HG02623 (cell line): ENCODE data around the gene STARD10.
A peak's percentile ranks its signal among the peaks of the same experiment; 100 is the strongest.
"Not testable (repeated sequence)": the region's sequence is repeated elsewhere in the genome, so short reads cannot be mapped to it uniquely, and the experiment has no call there.

ENCODE experiments used
- ATAC-seq: cut with Tn5 transposase; IDR thresholded peaks from one replicate; pipeline ENCODE4 v1.9.1; 2021; ENCODE audit warnings: moderate library complexity; ENCODE audit not compliant: unreplicated experiment

STARD10 gene, protein sequence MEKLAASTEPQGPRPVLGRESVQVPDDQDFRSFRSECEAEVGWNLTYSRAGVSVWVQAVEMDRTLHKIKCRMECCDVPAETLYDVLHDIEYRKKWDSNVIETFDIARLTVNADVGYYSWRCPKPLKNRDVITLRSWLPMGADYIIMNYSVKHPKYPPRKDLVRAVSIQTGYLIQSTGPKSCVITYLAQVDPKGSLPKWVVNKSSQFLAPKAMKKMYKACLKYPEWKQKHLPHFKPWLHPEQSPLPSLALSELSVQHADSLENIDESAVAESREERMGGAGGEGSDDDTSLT

DNA sequence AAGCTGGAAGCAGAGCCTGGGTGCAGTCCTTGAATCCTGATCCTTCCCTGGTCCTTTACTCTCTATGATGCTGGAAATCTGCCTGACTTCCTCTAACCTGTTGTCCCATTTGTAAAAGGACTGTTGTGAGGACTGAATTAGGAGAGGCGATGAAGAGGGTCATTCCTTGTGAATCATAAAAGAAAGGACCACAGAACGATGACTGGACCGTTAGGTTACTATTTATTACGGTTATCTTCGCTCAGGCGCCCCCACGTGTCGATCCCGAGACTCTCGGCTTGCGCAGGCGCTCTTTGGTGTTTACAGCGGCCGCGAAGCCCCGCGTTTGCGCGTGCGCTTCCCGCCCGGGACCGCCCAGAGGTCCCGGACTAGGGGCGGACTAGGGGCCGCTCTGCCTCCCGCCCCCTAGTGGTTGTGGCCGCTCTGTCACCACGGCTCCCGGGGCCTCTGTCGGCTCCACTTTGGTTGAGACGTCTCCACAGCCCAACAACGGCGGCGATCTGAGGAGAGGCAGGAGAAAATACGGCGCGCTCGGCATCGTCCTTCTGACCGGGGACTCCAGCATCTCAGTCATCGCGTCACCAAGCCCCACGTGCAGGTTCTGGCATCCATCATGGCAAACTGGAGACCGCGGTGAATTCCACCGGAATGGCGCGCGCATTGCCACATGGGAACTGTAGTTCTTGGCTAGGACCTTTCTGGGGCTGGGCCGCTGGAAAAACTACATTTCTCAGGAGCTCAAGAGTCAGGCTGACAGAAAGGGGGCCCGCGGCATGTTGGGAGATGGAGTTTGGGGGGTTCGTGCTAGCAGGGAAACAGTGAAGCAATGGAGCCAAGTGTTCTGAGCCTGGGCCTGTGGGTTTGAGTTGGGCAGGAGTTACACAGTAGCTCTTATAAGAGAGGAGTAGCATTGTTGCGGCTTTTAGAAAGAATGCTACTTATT lies at the start of gene STARD10:
Gene STARD10, minus strand, starts transcription at position 623 of the 943 bp plus-strand sequence. CDS start 12,866 bp downstream, outside the sequence.
- peak; percentile 86 for ATAC-seq

DNA sequence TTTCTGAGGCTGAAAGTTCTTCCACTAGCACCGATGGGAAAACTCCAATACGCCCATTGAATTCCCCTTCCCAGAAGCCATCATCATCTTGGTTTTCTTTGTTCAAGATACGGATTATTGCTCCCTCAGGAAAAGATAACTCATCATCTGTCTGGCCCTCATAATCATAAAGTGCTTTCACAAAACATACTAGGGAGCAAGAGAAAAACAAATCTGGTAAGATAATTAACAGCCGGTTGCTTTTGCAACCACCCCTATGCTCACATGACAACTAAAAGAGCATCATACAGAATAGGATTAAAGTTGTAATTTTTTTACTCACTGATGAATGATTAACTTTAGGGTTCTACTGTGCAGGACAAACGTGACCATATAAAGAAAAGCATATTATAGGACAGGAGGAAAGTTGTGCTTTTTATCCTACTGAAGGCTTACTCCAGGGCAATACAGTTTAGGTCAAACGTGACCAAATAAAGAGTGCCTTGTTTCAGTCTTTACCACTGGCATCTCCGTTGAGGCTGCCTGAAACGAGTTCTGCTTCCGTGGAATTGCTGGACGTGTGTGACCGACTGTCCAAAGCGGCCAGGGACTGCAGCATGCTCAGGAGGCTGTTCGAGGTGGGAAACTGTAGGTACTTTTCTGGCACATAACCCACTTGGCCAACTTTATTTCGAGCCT lies 48.9 kb upstream of the STARD10 start:
- no peak for ATAC-seq

DNA sequence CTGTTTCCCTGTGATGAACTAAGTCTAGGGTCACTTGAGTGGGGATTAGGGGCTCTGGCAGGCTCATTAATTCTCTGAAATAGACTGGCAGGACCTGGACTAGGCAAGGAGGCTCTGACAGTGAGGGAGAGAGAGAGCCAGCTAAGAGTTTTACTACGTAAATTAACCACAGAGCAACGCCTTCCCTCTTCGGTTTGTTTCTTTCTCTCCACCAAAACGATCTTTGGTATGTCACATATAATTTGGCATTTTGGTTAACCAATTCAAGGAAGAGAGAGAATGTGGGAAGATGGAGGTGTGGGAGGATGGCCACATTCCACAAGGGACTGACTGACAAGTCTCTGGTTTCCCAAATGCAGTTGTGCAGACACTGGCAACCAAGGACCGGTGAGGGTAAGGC lies 48.3 kb upstream of the STARD10 start:
- no peak for ATAC-seq

DNA sequence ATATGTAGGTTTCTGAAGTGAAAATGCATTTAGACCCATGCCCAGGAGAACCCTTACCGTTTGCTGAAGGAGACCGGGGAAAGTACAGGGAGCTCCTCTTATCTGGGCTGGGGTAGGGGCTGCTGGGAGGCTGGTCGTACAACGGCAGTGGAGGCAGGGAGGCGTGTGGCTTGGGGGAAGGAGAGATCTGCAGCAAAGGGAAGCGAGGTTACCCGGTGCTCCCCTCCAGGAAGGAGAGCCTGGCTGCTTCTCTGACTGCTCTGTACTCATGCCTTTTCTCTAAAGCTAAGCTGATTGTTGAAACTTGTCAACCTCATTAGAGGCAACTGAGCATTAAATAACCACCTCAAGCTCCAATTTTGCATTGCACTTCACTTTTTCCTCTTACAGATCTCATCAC lies 47.5 kb upstream of the STARD10 start:
- ATAC-seq: no peak

DNA sequence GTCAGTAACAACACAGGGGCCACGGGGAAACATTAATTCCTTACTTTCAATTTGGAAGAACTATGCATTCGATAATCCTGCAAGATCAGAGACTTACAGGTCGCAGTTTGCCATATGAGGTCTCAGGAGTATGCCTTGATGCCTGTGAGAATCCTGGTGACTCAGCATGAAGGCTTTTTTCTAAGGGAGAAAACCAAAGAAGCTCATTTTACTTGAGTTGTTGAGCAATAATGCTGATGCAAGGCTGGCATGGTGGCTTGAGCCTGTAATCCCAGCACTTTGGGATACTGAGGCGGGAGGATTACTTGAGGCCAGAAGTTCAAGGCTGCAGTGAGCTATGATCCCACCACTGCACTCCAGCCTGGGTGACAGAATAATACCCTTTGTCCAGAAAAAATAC lies 46.9 kb upstream of the STARD10 start:
- ATAC-seq: no peak

DNA sequence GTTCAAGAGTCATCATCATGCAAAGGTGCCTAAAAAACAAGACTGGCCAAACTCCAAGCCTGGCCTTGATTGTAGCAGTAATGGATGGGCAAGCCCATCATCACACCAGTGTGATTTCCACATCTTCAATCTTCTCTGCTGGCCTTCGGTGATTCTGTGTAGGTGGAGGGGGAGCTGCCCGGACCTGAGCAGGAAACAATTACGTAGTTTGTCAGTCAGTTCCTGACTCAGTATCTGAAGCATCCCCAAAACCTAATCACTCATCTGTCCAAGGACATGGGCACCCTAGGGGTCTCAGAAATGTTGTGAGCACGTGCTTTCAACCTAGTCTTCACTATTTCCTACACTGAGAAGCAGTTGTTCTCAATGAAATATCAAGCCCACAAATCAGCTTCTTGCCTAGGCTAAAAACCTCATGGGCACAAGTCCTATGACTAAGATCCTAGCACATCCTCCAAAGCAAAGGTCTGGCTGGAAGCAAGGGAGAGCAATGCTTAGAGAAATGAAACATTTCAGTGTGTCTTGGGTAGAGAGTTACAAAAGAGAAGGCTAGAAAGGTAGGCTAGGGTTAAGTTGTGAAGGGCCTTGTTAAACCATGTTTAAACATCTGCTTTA lies 45.0 kb upstream of the STARD10 start:
- ATAC-seq: no peak

DNA sequence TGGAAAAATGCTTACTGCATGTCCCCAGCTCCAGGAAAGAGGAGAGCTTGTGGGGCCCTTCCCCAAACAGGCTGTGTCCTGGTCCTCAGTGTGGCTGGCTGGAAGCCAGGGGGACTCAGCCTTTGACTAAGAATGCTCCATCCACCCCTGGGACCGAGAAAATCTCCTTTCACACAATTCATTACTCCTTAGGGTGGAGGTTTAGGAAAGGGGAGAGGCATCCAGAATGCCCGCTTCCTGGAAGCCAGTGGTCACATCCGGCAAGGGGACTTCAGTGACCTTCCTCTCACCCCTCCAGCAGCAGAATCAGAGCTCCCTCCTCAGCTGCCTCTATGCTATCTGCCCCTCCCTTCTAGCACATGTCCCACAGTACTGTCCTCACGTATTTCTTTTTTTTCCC lies 42.3 kb upstream of the STARD10 start:
- no peak for ATAC-seq

DNA sequence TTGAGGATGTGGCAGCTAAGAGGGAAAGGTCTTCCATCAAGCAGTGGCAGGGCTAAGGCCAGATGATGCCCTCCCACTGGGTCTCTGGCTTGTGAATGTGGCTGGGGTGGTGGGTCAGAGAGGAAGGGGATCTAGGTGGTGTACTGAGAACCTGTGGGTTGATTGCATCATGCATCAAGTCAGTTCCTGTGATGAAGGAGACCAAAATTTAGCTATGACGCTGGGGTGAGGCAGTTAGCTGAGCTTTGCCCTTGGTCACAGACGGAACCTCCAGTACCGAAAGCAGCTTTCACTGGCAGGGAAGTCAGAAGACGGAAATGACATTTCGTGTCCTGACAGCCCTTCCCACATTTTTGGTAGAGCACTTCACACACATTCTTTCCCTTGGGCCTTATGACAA lies 41.1 kb upstream of the STARD10 start:
- ATAC-seq: no peak

DNA sequence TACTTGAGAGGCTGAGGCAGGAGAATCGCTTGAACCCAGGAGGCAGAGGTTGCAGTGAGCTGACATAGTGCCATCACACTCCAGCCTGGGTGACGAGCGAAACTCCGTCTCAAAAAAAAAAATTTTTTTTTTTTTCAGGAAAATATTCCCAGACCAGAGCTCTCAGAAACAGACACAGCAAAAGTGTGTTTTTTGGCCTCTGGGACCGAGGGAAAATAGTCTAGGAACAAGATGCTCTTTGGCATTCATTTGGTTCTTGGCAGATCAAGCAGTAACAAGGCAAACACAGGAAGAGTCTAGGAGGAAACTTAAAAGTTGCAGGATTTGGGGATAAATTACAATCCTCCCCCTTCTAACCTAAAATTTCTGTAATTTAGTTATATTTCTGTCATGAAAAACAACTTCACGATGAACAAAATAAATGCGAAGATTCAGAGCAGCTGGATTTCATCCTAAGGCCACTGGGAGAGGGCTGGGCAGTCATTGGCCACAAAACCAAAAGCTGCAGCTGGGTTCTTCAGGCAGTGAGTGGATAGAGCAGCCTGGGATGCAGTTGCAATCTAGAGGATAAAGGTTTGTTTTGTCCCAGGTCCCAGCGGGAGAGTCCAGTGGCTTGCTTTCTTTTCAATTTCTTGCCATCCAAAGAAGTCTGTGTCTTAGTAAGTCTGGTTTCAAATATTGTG lies 40.1 kb upstream of the STARD10 start:
- no peak for ATAC-seq

DNA sequence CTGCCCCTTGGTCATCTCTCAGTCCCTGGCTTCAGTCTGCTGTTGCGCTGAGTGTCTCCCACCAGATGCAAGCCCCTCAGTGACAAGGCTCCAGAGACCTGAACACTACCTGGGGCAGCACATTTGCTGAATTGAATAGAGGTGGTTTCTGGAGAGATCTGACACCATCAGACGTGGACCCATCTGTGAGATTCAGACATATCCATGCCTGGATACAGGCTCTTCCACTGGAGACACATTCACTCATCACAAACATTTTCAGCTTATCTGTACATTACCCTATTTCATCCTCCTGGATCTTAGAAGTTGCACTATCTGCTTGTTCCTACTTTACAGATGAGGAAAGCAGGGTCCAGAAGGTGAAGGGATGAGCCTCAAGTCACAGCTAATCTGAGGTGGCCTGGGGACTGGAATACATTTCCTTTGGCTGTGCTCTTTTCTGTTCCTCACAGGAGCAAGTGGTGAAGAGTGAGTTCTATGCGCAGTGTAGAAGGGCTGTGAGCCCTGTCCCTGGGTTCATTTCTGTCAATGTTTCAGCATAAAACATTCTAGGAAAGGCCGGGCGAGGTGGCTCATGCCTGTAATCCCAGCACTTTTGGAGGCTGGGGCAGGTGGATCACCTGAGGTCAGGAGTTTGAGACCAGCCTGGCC lies 39.4 kb upstream of the STARD10 start:
- no peak for ATAC-seq

DNA sequence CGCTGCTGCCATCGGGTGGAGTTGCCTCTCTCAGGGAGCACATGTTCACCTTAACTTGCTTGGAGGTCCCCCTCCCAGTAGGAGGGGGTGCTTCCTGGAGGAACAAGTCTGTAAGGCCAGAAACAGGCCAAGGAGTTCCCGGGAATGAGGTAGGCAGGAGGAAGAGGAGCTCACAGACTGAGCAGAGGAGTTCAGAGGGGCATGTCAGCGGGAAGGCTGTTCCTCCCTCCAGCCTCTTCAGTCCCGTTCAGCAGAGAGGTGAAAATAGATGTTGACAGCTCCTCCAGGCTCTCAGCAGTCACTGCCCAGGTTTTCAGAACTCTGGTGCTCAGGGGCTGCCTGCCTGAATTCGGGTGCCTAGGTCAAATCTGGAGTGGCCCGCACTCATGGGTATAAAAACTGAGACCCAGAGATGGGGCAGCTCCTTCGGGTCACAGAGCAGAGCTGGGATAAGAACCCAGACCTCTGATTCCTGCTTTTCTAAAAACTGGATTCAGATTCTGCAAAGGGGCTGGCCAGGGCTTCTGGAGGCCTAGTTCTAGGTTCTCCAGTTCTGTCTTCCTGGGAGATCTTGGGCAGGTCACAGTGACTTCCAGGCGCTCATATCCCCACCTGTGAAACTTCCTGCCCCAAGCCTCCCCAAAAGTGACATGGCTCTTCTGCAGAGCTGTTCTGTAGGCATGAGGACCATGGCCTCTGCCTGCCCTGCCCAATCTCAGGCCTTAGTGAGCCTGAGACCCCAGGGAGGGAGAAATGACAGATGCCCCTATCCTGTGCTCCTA lies 38.6 kb upstream of the STARD10 start:
- no peak for ATAC-seq

DNA sequence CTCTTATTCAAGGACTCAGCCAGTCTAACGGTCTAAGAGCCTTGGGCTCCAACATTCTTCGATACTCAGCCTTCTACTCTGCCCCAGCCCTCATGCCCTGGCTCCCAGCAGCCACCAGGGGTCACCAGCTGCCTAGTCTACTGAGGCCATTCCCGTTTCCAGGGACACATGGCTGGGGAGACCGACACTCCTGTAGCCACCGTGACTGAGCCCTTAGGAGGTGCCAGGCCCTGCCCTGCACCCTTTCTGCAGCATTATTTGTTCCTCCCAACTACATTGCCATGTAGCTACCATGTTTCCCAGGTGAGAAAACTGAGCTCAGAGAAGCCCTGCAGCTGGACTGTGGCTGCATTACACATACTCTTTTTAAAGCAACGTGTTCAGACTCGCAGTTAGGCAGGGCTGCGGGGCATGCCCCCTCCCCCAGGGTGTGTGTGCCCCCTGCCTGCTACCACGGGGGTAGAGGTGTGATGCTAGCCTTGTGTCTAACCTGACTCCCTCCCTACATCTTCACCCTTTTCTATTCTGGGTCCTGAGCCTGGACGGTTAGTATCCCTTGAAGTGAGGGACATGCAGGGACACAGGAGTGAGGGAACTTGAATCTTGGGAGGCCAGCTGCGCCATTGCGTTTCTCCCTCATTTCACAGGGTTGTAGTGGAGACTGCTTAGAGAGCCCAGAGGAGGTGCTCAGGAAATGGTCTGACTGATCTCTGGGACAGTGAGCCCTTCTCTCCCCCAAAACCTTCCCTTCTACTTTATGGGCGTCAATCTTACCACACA lies 37.9 kb upstream of the STARD10 start:
- no peak for ATAC-seq

DNA sequence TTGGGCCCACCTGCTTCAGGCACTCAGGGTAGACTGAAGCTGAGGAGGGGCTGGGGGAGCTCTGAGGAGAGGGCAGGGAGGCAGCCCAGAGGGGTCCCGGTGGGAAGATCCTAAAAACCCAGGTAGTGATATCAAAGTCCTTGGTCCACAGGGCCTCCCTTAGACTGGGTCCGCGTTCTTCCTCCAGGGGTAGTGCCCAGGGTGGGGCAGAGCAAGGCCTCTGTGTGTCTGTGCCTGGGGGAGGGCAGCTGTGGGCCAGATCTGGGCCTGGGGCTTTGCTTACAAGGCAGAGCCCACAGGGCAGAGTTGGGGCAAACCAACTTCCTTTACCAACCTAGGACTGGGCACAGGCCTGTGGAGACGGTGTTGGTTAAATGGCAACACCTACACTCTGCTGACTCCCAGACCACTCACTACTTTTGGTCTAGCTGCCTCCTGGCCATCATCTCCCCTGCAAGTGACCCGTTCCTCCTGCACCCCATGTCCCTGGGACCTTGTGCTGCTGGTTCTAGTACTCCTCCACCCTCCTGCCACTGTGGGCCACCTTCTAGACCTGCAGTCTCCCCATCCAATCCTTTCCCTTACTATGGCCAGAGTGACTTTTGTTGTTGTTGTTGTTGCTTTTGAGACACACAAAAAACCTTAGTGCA lies 36.2 kb upstream of the STARD10 start:
- no peak for ATAC-seq

DNA sequence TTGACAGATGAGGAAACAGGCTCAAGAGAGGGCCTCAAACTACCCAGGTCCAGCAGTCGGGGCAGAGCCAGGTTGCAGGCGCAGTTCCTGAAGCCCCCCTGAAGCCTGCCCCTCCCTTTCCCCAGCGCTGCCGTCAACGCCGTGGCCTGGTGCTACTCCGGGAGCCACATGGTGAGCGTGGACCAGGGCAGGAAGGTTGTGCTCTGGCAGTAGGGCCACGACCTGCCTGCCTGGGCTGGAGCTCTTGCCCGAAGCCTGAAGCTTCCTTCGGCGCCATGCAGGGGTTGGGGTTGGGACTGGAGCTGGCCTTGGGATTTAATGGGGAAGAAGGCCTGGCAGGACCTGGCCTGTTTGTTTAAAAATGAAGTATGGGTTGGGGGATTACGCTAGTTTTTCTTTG lies 35.3 kb upstream of the STARD10 start:
- no peak for ATAC-seq

DNA sequence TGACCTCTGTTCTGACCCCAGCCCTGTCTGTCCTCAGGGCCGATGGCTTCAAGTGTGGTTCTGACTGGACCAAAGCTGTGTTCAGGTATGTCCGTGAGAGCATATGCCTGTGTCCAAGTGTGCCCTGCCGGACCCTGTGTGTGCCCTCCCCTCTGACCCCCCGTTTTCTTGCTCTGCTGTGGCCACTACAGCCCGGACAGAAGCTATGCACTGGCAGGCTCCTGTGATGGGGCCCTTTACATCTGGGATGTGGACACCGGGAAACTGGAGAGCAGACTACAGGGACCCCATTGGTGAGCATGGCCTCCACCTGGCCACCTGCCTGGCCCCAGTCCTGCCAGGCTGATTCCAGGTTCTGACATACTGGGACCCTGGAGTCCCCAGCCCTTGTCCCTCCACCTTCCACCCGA lies 34.9 kb upstream of the STARD10 start:
- no peak for ATAC-seq

DNA sequence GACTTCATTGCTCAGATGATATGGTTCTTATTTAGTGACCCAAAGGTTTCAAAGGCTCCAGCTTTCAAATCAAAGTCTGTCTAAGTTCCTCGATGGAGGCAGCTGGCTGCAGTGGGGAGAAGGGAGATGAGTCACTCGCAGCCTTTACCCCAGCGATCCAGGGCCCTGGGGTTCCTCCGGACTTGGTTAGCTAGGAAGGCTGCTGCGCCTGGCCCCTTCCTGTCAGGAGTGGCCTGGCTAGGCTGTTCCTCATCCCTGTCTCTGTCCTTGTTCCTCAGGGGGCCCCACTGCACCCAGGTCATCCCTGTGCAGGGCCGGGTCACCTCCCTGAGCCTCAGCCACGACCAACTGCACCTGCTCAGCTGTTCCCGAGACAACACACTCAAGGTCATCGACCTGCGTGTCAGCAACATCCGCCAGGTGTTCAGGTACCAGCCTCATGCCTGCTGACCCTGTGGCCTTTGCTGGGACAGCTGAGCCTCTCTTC lies 34.3 kb upstream of the STARD10 start:
- no peak for ATAC-seq

DNA sequence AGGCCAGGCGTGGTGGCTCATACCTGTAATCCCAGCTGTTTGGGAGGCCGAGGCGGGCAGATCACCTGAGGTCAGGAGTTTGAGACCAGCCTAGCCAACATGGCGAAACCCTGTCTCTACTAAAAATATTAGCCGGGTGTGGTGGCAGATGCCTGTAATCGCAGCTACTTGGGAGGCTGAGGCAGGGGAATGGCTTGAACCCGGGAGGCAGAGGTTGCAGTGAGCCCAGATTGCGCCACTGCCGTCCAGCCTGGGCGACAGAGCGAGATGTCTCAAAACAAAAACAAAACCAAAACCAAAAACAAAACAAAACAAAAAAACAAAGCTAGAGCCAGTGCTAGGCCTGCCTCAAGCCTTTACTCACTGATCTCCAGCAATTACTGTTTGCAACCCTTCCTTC lies 33.8 kb upstream of the STARD10 start:
- ATAC-seq: not testable (repeated sequence)

DNA sequence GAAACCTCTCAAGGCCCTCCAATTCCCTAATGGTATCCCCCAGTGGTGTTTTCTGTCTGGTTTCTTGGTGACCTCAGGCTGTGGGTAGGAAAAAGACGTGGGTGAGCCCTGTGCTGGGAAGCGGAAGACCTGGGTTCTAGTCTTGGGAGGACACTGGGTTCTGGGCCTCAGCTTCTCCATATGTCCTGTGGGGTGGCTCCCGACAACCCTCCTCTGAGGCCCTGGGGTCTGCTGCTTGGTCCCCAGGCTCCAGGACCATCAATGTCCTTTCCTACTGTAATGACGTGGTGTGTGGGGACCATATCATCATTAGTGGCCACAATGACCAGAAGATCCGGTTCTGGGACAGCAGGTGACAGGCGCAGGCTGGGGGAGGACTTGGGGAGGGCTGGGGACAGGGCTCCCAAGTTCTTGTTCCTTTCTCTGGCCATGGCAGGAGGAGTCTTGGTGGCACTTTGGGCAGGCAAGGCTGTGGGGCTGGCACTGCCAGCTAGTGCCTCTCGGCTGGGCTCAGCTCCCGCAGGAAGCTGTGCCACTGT lies 33.2 kb upstream of the STARD10 start:
- ATAC-seq: no peak
